HG03095 (cell line): ENCODE results near the gene ZNF641.
"Not testable (repeated sequence)": the region's sequence is repeated elsewhere in the genome, so short reads cannot be mapped to it uniquely, and the experiment has no call there.

Experiments used
- ATAC-seq: cut with Tn5 transposase; IDR thresholded peaks from one replicate; pipeline ENCODE4 v1.9.1; 2021; ENCODE audit warnings: moderate library complexity; ENCODE audit not compliant: unreplicated experiment

ZNF641 gene

DNA sequence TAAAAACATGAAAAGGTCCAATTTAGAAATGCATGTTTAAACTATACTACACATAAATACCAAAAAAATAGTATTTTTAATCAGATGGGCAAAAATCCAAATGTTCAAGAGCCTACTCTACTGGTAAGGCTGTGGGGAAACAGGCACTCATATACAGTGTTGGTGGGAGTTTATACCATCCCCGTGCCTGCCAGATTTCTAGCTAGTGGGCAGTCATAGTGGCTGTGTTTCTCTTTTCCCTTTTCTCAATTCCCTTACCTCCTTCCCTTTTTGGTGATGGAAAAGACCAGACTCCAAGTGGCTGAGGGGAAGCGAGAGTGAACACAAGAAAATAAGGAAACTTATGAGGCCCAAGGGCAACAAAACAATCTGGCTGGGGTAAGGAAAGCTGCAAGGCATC, 14.7 kb downstream of the ZNF641 start:
- ATAC-seq, result no peak

DNA sequence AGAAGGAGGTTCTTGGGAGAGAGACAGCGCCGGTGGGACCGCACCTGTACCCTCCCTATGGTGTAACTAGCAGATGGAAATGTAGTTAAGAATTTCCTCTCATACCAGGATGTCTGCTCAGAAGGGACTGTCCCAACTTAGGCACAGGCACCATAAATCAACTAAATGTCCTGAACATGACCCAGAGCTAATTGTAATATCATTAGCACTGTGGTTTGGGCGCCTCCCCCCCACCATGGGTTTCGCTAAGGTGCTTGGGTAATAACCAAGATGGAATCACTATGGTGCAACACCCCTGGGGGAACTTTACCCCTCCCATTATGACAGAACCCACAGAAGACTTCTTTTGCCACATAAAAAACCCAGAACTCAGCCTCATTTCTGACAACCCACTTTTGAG, 15.9 kb downstream of the ZNF641 start:
- no peak for ATAC-seq

DNA sequence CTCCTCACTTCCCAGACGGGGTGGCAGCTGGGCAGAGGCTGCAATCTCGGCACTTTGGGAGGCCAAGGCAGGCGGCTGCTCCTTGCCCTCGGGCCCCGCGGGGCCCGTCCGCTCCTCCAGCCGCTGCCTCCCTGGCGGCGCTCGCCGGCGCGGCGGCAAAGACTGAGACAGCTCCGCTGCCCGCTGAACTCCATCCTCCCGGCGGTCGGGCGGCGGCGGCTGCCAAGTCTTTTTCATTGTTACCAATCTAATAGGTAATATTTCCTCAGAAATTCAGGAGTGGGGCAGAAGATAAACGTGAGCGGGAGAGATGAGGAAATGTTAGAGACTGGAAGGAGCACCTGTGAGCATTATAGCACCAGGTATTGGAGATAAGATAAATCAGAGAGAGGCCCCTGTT, 17.0 kb downstream of the ZNF641 start:
- ATAC-seq, result not testable (repeated sequence)

DNA sequence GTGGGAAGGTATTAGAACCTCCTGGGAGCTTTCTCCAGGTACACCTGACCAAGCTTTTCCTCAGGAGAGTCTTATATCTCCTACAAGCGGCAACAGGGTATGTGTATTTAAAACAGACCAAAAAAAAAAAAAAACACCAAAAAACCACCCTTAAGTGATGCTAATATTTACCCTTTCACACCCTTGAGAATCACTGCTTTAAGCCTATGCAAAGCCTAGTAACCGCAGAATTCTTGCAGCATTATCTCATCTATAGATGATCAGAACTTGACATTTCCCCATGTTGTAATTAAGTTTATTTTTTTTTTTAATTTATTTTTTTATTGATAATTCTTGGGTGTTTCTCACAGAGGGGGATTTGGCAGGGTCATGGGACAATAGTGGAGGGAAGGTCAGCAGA, 19.3 kb downstream of the ZNF641 start:
- no peak for ATAC-seq

DNA sequence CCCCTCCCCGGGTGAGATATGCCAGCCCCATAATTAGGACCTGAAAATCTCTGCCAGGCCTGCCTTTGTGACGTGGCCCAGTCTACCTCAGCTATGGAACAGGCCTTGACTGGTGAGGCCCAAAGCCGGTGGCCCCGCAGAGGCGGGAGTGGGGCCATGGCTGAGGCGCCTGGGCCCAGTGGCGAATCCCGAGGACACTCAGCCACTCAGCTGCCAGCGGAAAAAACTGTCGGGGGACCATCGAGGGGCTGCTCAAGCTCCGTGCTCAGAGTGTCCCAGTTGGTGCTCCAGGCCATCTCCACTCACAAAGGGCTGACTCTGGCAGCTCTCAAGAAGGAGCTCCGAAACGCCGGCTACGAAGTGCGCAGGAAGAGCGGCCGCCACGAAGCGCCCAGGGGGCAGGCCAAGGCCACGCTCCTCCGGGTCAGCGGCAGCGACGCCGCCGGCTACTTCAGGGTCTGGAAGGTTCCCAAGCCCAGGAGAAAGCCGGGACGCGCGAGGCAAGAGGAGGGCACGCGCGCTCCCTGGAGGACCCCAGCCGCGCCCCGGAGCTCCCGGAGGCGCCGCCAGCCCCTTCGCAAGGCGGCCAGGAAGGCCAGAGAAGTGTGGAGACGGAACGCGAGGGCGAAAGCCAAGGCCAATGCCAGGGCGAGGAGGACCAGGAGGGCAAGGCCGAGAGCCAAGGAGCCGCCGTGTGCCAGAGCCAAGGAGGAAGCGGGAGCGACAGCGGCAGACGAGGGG, 21.4 kb downstream of the ZNF641 start:
- no peak for ATAC-seq

DNA sequence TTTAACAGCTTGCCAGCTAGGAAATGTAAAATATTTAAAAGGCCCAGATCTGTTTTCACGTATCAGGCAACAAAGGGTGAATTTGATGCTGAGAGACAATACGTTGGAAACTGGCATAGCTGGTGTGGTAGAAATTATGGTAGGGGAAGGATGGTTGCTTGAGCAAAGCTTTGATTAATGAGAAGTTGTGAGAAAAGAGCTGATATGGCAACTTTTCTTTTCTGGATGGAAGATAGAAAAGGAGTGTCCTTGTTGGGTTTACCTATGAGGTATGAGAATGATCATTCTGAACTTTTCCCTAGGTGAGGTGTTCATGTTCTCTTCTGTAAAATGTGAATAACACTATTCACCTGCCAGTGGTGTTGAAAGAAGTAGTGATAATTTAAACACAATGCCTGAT, 34.2 kb downstream of the ZNF641 start:
- no peak for ATAC-seq

DNA sequence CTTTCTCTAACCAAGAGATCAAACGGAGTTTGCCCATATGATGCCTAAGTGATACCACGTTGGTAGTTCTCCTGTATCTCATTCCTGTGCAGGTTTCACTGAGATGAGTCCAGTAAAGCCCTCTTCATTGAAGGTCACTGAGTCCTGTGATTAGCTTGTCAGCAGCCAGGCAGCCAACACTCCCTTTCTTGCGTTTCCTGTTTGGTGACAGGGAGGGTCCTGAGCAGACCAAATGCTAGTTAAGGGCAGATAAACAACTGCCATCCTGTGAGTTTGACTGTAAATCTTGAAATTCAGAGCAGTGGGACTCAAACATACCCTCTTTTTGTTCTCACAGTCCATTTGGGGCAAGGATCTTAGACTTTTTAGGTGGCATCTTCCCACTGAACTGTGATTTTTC, 39.4 kb downstream of the ZNF641 start:
- ATAC-seq, result no peak

DNA sequence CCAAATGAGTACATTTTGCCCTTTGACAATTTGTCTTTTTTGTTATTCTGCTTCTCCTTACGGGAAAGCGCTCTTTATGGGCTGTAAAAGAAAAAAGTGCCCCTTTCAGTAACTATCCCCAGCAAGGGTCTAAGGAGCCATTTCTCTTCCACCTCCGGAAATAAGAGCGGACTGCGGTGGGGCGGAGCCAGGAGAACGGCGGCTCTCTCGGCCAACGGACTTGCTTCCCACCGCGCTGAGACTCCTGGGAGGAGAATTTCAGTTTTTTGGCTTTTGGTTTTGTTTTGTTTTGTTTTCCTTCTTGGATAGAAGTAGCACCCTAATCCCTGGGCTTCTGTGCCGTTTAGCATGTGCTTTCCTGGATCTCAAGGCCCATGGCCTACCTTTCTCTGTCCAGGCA, 43.5 kb downstream of the ZNF641 start:
- no peak for ATAC-seq

DNA sequence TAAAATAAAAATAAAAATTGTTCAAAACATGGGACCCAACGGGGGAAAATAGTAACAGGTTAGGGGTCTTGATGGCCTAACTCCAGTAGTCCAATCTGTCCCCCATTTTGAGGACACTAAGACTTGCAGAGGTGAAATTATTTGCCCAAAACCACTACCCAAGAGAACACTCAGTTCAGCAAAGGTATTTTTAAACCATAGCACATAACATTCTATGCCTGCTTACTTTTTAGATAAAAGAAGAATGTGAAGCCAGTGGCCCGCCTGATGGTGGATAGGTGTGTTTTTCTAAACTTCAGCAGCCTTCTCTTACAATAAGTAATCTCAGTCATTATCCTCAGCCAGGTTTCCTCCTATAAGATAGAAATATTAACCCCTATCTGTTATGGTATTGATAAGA, 45.5 kb downstream of the ZNF641 start:
- no peak for ATAC-seq

DNA sequence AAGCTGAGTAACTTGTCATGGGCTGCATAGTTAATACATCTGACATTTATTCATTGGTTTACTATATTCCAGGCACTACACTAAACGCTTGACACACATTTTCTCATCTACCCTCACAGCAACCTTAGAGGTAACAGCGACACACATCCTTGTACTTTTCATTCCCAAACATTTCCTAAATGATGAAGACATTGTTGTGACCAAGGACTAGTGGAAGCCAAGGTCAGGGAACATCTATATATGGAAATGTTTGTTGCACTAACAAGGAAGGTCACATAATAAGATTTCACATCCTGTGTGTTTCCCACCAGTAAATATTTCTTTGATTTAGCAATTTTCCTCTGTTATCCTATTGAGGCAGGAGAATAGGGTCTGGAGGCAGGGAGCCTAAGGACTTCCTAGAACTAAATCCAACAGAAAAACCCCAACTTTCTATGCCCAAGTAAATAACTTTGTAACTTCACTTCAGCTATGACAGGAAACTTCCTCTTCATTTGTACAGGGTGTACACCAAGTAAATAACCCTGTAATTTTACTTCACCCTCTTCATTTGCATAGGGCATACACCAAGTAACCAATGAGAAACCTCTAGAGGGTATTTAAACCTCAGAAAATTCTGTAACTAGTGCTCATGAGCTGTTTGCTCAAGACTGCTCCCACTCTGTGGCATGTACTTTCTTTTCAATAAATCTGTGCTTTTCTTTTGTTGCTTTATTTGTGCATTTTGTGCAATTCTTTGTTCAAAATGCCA, 48.4 kb downstream of the ZNF641 start:
- ATAC-seq, result no peak

DNA sequence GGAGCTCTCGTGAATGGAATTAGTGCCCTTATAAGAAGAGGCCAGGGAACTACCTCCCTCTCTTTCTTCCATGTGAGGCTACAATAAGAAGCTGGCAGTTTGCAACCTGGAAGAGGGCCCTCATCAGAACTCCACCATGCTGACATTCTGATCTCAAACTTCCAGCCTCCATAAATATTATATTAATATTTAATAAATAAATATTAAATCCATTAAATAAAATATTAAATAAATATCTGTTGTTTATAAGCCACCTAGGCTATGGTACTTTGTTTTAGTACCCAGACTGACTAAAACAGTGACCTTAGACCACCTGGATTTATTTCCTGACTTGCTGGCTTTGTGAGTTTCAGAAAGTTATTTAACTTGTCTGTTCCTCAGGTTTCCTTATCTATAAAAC, 49.9 kb downstream of the ZNF641 start:
- ATAC-seq, result no peak

DNA sequence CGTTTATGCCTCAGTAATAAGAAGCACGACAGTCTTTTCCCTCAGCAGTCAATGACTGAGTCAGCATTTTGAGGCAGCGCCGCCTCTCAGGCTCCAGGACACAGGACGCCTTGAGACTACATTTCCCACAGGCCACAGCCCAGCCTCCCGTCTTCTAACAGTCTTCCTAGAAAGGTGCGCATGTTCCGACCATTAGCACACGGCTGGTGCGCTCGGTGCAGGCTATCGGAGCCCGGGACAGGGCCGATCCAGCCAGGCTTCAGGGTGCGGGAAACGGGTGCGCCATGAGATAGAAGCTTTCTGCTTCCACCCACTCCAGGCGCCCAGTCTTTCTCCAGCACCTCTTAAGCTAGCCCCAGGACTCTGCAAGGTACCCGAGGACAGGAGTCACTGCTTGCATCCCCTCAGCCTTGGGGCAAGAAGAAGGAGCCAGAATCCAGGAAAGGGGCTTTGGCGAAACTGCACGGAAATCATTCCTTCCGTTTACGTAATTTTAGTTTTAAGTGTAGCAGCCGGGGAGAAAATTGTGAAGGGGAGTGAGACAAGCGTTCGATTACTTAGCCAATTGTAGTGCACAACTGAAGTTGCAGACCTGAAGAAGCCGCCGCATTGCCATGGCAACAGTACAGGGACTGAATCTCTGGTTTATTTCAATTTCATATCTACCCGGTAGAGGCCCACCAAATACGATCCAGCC, 54.0 kb downstream of the ZNF641 start:
- no peak for ATAC-seq

DNA sequence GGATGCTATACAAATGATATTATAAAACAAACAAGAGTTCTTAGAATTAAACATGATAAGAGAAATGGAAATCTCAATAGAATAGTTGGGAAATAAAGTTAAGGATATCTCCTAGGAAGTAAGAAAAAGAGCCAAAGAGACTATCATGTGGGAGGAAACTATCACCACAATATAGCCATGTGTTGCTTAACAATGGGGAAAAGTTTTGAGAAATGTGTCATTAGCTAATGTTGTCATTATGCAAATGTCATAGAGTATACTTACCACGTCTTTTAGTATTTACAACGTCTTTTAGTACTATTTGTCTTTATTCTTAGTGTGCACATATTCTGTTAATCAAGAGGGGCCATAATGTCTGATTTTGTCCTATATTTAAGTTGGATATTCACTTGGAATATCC, 58.7 kb downstream of the ZNF641 start:
- no peak for ATAC-seq

DNA sequence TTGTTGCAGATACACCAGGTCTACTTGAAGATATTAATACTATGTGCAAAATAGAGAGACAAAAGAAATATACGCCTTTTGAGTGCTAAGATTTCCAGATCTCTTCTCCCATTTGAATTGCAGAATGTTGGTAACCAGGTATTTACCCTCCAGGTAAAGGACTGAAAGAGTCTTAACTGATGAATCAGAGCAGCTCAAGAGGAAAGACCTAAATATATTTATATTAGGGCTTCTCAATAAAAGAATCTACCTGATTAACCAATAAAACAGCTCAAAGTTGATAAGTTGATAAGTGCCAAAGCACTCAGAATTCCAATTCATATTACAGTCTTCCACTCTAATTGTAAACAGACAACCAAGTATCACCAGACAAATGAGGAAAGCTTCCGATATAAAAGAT, 59.2 kb downstream of the ZNF641 start:
- ATAC-seq, result no peak

DNA sequence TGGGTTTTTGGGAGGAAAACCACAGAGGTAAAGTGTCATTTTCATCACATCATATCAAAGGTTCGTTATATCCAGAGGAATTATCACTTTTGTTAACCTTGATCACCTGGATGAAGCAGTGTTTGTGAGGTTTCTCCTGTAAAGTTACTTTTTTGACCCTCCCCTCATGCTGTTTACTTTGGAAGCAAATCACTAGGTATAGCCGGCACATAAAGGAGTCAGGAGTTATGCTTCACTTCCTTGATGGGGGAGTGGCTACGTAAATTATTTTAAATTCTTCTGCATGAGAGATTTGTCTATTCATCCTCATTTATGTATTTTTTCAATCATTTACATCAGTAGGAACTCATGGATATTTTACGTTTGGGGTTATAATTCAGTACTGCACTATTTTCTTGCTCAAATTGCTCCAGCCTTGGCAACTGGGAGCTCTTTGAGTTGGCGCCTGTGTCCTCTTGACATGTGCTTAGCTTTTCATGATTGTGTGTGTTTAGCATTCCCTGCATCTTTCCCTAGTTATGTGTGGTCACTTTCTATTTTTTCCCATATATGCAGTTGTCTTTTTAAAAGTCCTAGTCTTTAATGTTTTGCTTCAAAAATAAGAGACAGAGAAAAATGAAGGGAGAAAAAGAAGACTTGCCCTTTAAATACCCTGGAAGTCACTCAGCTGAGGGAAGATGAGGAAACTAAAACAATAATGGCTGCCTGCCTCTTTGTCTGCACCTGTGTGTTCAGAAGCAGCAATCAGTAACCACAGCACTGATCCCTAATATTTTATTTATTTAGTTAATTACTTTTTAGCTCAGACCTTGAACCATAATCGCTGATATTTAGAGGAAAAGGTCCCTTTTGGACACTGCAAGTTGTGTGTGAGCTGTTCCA, 62.1 kb downstream of the ZNF641 start:
- ATAC-seq, result no peak
